OCI-LY7 (cell line): ENCODE results near the gene RFC3. TPM values are rescaled to one million over a fixed set of nuclear protein-coding genes. Genes with fewer than 3 reads are reported as not detected.
A peak's percentile ranks its signal among the peaks of the same experiment; 100 is the strongest.

Experiments
- BruUV-seq: library from RNA; stranded (reverse); fragments of 400-500 nt; replicated peaks from 2 replicates; lab custom pipeline; 2021; lab: Mats Ljungman, UMichigan
- CTCF ChIA-PET: fragments of 300-600 bp; sonication (Branson Sonifier 250); formaldehyde crosslinking; loops from one replicate; lab custom pipeline; 2022; ENCODE audit warnings: antibody characterized with exemption; ENCODE audit not compliant: unreplicated experiment; lab: Charles Lee
- POLR2A ChIA-PET: fragments of 300-600 bp; sonication (Branson Sonifier 250); formaldehyde crosslinking; loops from one replicate; lab custom pipeline; 2022; ENCODE audit warnings: antibody characterized with exemption; lab: Charles Lee
- DNase-seq: peaks from one replicate; pipeline ENCODE4 v3.0.0-alpha.2; 2015; ENCODE audit warnings: low spot score
- H2AFZ ChIP-seq: fragments of 200-600 bp; sonication (generic), shearing (Covaris generic); 2 replicates; pipeline ENCODE4 v1.6.1; 2014; ENCODE audit warnings: mild to moderate bottlenecking, antibody characterized with exemption, low read length, moderate library complexity
- H3K27ac ChIP-seq: fragments of 200-600 bp; sonication (generic); 2 replicates; pipeline ENCODE4 v1.5.1; 2014; ENCODE audit warnings: mixed run types, low read depth, mild to moderate bottlenecking, moderate library complexity, low read length, inconsistent platforms; ENCODE audit not compliant: poor library complexity, severe bottlenecking
- H3K36me3 ChIP-seq: fragments of 200-600 bp; sonication (generic); 2 replicates; pipeline ENCODE4 v1.6.1; 2014; ENCODE audit warnings: mild to moderate bottlenecking, antibody characterized with exemption, low read length, moderate library complexity, mixed read lengths; ENCODE audit not compliant: insufficient read depth
- H3K4me1 ChIP-seq: fragments of 200-600 bp; sonication (generic); 2 replicates; pipeline ENCODE4 v1.5.1; 2014; ENCODE audit warnings: mild to moderate bottlenecking, low read length; ENCODE audit not compliant: insufficient read depth, poor library complexity, severe bottlenecking
- H3K4me2 ChIP-seq: fragments of 200-600 bp; sonication (generic); 2 replicates; pipeline ENCODE4 v1.6.1; 2014; ENCODE audit warnings: mild to moderate bottlenecking, low read length
- H3K4me3 ChIP-seq: fragments of 200-600 bp; sonication (generic); 2 replicates; pipeline ENCODE4 v1.5.1; 2014; ENCODE audit warnings: mild to moderate bottlenecking, low read depth, low read length; ENCODE audit not compliant: poor library complexity, severe bottlenecking
- H3K79me2 ChIP-seq: fragments of 200-600 bp; sonication (generic); 2 replicates; pipeline ENCODE4 v1.6.1; 2016; ENCODE audit warnings: low read depth, mild to moderate bottlenecking, low read length, moderate library complexity, mixed read lengths; ENCODE audit not compliant: insufficient read depth
- H3K9me2 ChIP-seq: fragments of 200-600 bp; sonication (generic); 2 replicates; pipeline ENCODE4 v1.6.1; 2016; ENCODE audit warnings: mild to moderate bottlenecking, low read length, mixed read lengths; ENCODE audit not compliant: insufficient read depth
- H3K9me3 ChIP-seq: fragments of 200-600 bp; sonication (generic); 2 replicates; pipeline ENCODE4 v1.6.1; 2014; ENCODE audit warnings: mild to moderate bottlenecking, mixed run types, low read length, mixed read lengths
- H4K20me1 ChIP-seq: fragments of 200-600 bp; sonication (generic); 2 replicates; pipeline ENCODE4 v1.6.1; 2014; ENCODE audit warnings: mild to moderate bottlenecking, antibody characterized with exemption, low read length, moderate library complexity, mixed read lengths; ENCODE audit not compliant: insufficient read depth
- EZH2phosphoT487 ChIP-seq: fragments of 200-600 bp; sonication (generic); IDR thresholded peaks from 2 replicates; pipeline ENCODE4 v1.6.1; 2018; ENCODE audit warnings: low read depth, borderline replicate concordance, mild to moderate bottlenecking, mixed run types, antibody characterized with exemption, low read length, moderate library complexity, mixed read lengths
- intact Hi-C: fragments of 100-400 bp; cut with micrococcal nuclease; formaldehyde crosslinking; loops from one replicate; pipeline ENCODE4 v1.10.0; 2022; ENCODE audit not compliant: unreplicated experiment
- total RNA-seq, 2 experiments: library from RNA; depleted of rRNA in 1 of 2; stranded (reverse); fragments of >200 nt in 1 of 2; shearing (Covaris generic) in 1 of 2; gene quantifications; 2 replicates each; pipeline ENCODE4 v1.2.3, GENCODE V29; 2014 to 2022
- TF ChIP-seq, protein P1 (sequence below): fragments of 200-600 bp; sonication (generic); conservative IDR thresholded peaks from 2 replicates; pipeline ENCODE4 v1.5.1; 2014; ENCODE audit warnings: mild to moderate bottlenecking, antibody characterized with exemption, low read length, moderate library complexity, mixed read lengths

Gene RFC3
- total RNA-seq, 2 experiments from 2014 or later: 108 to 118 TPM

DNA sequence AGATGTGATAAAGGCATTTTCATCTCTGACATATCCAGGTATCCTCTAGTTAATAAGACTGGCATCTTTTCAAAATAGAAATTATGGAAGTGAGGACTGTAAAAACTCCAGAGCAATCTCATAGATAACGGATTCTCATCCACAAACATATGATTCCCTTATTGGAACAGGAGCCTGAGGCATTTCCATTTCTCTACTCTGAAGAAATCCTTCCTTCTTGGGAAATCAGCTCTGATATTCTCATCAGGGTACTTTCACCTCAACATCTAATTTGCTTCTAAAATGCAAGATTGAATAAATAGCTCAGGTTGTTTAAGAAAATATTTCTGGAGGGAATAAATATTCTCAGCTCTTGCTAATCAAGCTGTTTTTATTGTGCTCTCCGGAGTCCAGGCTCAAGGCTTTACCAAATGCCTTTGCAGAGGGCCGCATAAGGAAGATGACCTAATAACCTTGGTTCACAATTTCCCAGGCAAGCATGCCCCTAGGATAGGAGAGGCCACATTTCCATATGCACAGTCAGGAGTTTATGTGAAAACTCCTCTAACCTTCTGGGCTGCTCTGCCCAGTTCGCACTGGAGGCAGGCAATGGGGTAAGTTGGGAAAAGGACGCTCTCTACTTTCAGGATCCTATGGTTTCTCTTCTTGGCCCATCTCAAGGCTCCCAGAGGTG, 44.0 kb upstream of the RFC3 start:
- Histone ChIP-seq H2AFZ (no peak overlapping the region), H3K79me2 (no peaks in the 10 kb centered on the region), H4K20me1 (no peaks in the 10 kb centered on the region), H3K9me3 (no peaks in the 10 kb centered on the region; the same call in 1 of the 2 replicates), H3K4me1 (peaks cover 31% of the 10 kb centered on the region), H3K4me2 (no peak overlapping the region), H3K36me3 (no peaks in the 10 kb centered on the region), H3K4me3 (no peak overlapping the region), H3K9me2 (no peaks in the 10 kb centered on the region), H3K27ac (no peak overlapping the region)
- intact Hi-C loops: no loop called here
- CTCF ChIA-PET: interaction anchor here (1.5 kb wide), 1 partner anchor 24 kb away, joined by 5 read pairs; no protein-coding TSS in a partner anchor
- BruUV-seq: no TSS peak
- TF ChIP-seq EZH2phosphoT487: no peak
- TF ChIP-seq, protein P1, sequence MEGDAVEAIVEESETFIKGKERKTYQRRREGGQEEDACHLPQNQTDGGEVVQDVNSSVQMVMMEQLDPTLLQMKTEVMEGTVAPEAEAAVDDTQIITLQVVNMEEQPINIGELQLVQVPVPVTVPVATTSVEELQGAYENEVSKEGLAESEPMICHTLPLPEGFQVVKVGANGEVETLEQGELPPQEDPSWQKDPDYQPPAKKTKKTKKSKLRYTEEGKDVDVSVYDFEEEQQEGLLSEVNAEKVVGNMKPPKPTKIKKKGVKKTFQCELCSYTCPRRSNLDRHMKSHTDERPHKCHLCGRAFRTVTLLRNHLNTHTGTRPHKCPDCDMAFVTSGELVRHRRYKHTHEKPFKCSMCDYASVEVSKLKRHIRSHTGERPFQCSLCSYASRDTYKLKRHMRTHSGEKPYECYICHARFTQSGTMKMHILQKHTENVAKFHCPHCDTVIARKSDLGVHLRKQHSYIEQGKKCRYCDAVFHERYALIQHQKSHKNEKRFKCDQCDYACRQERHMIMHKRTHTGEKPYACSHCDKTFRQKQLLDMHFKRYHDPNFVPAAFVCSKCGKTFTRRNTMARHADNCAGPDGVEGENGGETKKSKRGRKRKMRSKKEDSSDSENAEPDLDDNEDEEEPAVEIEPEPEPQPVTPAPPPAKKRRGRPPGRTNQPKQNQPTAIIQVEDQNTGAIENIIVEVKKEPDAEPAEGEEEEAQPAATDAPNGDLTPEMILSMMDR: no peak
- no peak for DNase-seq
- POLR2A ChIA-PET: interaction anchor here (0.6 to 3.0 kb wide), 9 partner anchors 8 to 1355 kb away, joined by 3 to 29 read pairs (median 5); no protein-coding TSS in a partner anchor

DNA sequence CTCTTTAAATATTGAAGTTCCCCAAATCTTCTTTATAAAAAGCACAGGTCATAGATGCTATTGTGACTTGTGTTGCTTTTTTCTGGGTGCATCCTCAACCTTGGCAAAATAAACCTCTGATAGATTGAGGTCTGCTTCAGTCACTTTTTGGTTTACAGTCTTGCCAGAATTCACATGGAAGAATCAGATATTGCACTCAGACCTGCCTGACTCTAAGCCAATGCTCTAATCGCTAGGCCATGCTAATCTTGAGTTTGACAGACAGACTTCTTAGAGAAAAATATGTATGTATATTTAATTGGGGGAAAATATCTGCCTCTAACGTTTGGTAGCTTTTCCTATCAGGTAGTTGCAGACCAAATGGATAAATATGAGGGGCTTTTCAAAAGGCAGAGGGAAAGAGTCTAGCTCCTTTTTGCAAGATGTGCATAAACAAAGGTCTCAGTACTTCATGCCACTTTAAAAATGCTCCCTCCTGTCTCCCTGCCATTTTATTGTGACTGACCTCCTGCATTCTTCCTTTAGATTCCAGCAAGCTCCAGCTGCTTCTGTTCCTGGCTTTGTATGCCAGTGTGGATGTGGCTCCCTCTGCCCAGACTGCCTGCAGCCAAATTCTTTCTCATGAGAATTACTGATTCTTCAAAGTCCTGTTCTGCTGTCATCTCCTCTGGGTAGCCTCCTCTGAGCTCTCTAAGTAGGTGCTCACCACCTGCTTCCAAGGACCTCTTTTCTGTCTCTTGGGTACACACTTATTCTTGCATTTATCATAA, 42.4 kb upstream of the RFC3 start:
- no peaks in the 10 kb centered on the region for H4K20me1 ChIP-seq

More for the DNA sequence above, 42.4 kb upstream of the RFC3 start:
- H3K79me2 ChIP-seq: no peaks in the 10 kb centered on the region
- H3K27ac ChIP-seq: no peak overlapping the region
- no peaks in the 10 kb centered on the region; the same call in 1 of the 2 replicates for H3K36me3 ChIP-seq
- ChIA-PET POLR2A (interaction anchor here (0.5 to 2.3 kb wide), 12 partner anchors 8 to 229 kb away, joined by 3 to 14 read pairs (median 4); no protein-coding TSS in a partner anchor), CTCF (interaction anchor here (0.6 to 0.9 kb wide), 2 partner anchors 25 to 31 kb away, joined by 3 read pairs; no protein-coding TSS in a partner anchor)
- H3K9me2 ChIP-seq: no peaks in the 10 kb centered on the region
- BruUV-seq: no TSS peak
- H3K4me1 ChIP-seq: peaks cover 31% of the 10 kb centered on the region
- DNase-seq: no peak
- intact Hi-C loops: no loop called here
- H3K9me3 ChIP-seq: peaks cover 4% of the 10 kb centered on the region; the same call in 1 of the 2 replicates
- H3K4me3 ChIP-seq: no peak overlapping the region
- TF ChIP-seq, protein P1: no peak
- no peak for TF ChIP-seq EZH2phosphoT487
- peak overlapping the region; percentile 86 for H2AFZ ChIP-seq
- H3K4me2 ChIP-seq: peak overlapping the region; percentile 32
